GM12878 (cell line): ENCODE results near the gene CTIF. TPM values are rescaled to one million over a fixed set of nuclear protein-coding genes. Genes with fewer than 3 reads are reported as not detected.

Experiments
- ATAC-seq: fragments of 200-7000 bp; cut with Tn5 transposase; 3 replicates; pipeline ENCODE4 v1.9.1; 2020; ENCODE audit warnings: mild to moderate bottlenecking, moderate library complexity
- BruUV-seq: library from RNA; stranded (reverse); fragments of 400-500 nt; replicated peaks from 2 replicates; lab custom pipeline; 2021; lab: Mats Ljungman, UMichigan
- CTCF ChIA-PET: fragments of 300-600 bp; sonication (Branson Sonifier 250); formaldehyde crosslinking; extraction: SDS; loops from one replicate; lab custom pipeline; 2021; ENCODE audit warnings: inconsistent platforms; lab: Yijun Ruan, JAX
- POLR2A ChIA-PET: fragments of 350-600 bp; formaldehyde crosslinking; extraction: SDS; loops from one replicate; lab custom pipeline; 2021; ENCODE audit warnings: inconsistent platforms; lab: Charles Lee
- RAD21 ChIA-PET: fragments of 300-600 bp; sonication (Branson Sonifier 250); formaldehyde crosslinking; loops from one replicate; lab custom pipeline; 2023; ENCODE audit warnings: antibody characterized with exemption; ENCODE audit not compliant: unreplicated experiment; lab: Charles Lee
- SMC1A ChIA-PET: fragments of 300-600 bp; sonication (Branson Sonifier 250); formaldehyde crosslinking; loops from one replicate; lab custom pipeline; 2023; ENCODE audit not compliant: unreplicated experiment, uncharacterized antibody; lab: Charles Lee
- DNase-seq: peaks from one replicate; pipeline ENCODE4 v3.0.0-alpha.2; 2011; ENCODE audit warnings: low read depth, low spot score
- FAIRE-seq: peaks from 3 replicates; lab custom pipeline; 2011; peaks lifted over from hg19 to GRCh38; lab: Jason Lieb, UNC
- H2AFZ ChIP-seq: 2 replicates; pipeline ENCODE4 v1.6.0; 2011; ENCODE audit warnings: low read depth, low read length, control low read depth; ENCODE audit not compliant: control insufficient read depth
- H3K27ac ChIP-seq: 2 replicates; pipeline ENCODE4 v1.5.1; 2011; ENCODE audit warnings: control low read depth; ENCODE audit not compliant: control insufficient read depth, insufficient read depth
- H3K27me3 ChIP-seq, 2 experiments: replicated peaks in 1 of 2; 2 replicates each; pipeline versions ENCODE4 v1.6.0 to v1.6.1; 2011; ENCODE audit warnings: low read length in 1 of 2; ENCODE audit not compliant: control insufficient read depth in 2 of 2, insufficient read depth in 2 of 2
- H3K36me3 ChIP-seq, 2 experiments: 2 replicates each; pipeline ENCODE4 v1.5.1; 2011; ENCODE audit warnings: low read length in 1 of 2; ENCODE audit not compliant: control insufficient read depth in 2 of 2, insufficient read depth in 2 of 2
- H3K4me1 ChIP-seq: 2 replicates; pipeline ENCODE4 v1.6.1; 2011; ENCODE audit warnings: mild to moderate bottlenecking, low read length, moderate library complexity, mixed read lengths; ENCODE audit not compliant: control insufficient read depth, insufficient read depth
- H3K4me2 ChIP-seq: 2 replicates; pipeline ENCODE4 v1.6.0; 2011; ENCODE audit warnings: control low read depth; ENCODE audit not compliant: control insufficient read depth, insufficient read depth
- H3K4me3 ChIP-seq: fragments of 200-600 bp; sonication (generic); 2 replicates; pipeline ENCODE4 v1.5.1; 2016
- H3K79me2 ChIP-seq: 2 replicates; pipeline ENCODE4 v1.6.0; 2011; ENCODE audit warnings: low read length; ENCODE audit not compliant: control insufficient read depth, insufficient read depth
- H3K9ac ChIP-seq: 2 replicates; pipeline ENCODE4 v1.8.0; 2011; ENCODE audit warnings: low read length, control low read depth, mixed read lengths; ENCODE audit not compliant: control insufficient read depth, insufficient read depth
- H3K9me3 ChIP-seq: replicated peaks from 3 replicates; pipeline ENCODE4 v1.5.1; 2011; ENCODE audit warnings: mild to moderate bottlenecking, low read length; ENCODE audit not compliant: control insufficient read depth, insufficient read depth
- H4K20me1 ChIP-seq: 2 replicates; pipeline ENCODE4 v1.6.0; 2011; ENCODE audit not compliant: control insufficient read depth, insufficient read depth
- ASH2L ChIP-seq: fragments of 300-600, 200-600 bp; sonication (generic); IDR thresholded peaks from 2 replicates; pipeline ENCODE4 v1.6.1; 2017; ENCODE audit warnings: low read depth, mild to moderate bottlenecking, borderline replicate concordance
- BCL11A ChIP-seq: IDR thresholded peaks from 2 replicates; pipeline ENCODE4 v1.6.1; 2011; ENCODE audit warnings: low read depth, low read length
- CUX1 ChIP-seq: IDR thresholded peaks from 2 replicates; pipeline ENCODE4 v1.6.1; 2012; ENCODE audit warnings: improper control_type of control experiment, low read depth, low read length; ENCODE audit not compliant: insufficient replicate concordance
- IRF5 ChIP-seq: fragments of 450-650 bp; IDR thresholded peaks from 2 replicates; pipeline ENCODE4 v1.6.1; 2017; ENCODE audit warnings: borderline replicate concordance
- PAX8 ChIP-seq: fragments of 450-650 bp; IDR thresholded peaks from 2 replicates; pipeline ENCODE4 v1.6.1; 2017; ENCODE audit warnings: mild to moderate bottlenecking, moderate library complexity
- RAD51 ChIP-seq: fragments of 450-650 bp; IDR thresholded peaks from 2 replicates; pipeline ENCODE4 v1.6.1; 2016; ENCODE audit warnings: moderate library complexity, mild to moderate bottlenecking, inconsistent platforms
- RBBP5 ChIP-seq: fragments of 200-600 bp; sonication (generic); conservative IDR thresholded peaks from 2 replicates; pipeline ENCODE4 v1.6.1; 2016
- SMARCA5 ChIP-seq: fragments of 450-650 bp; IDR thresholded peaks from 2 replicates; pipeline ENCODE4 v1.6.1; 2017; ENCODE audit warnings: mild to moderate bottlenecking
- STAT3 ChIP-seq: IDR thresholded peaks from 2 replicates; pipeline ENCODE4 v1.6.1; 2011; ENCODE audit warnings: low read depth, low read length, improper control_type of control experiment
- WRNIP1 ChIP-seq: IDR thresholded peaks from 2 replicates; pipeline ENCODE4 v1.6.1; 2011; ENCODE audit warnings: low read depth, low read length, improper control_type of control experiment, borderline replicate concordance
- YY1 ChIP-seq: IDR thresholded peaks from 2 replicates; pipeline ENCODE4 v1.6.1; 2011; ENCODE audit warnings: low read depth, mild to moderate bottlenecking, low read length
- ZBED1 ChIP-seq: IDR thresholded peaks from 2 replicates; pipeline ENCODE4 v1.6.1; 2016; ENCODE audit warnings: borderline replicate concordance
- WGBS: methylation state at CpG from one replicate; pipeline ENCODE4 v1.1.6; 2016; ENCODE audit warnings: low lambda C conversion rate; ENCODE audit not compliant: insufficient replicate concordance, insufficient coverage; ENCODE audit errors: missing lambda C conversion rate; 5-methylcytosine and 5-hydroxymethylcytosine counted together
- in situ Hi-C: fragments of 300-500 bp; cut with MboI; formaldehyde crosslinking; loops from 9 replicates; pipeline ENCODE4 v1.14.3; 2018; ENCODE audit warnings: mixed read lengths
- intact Hi-C: fragments of 100-400 bp; cut with micrococcal nuclease; formaldehyde crosslinking; loops from one replicate; pipeline ENCODE4 v1.14.2; 2022; ENCODE audit not compliant: unreplicated experiment
- polyA plus RNA-seq, 11 experiments: library from polyadenylated mRNA; depleted of rRNA in 4 of 11; unstranded in 6 of 11; stranded (reverse) in 5 of 11; fragments of >200 nt; fragmentation: Nextera tagmentation in 4 of 11; fragmentation: Illumina TruSeq in 1 of 11; extraction: Ambion mirVana in 4 of 11; extraction: Trizol in 1 of 11; gene quantifications; 1 replicate in 1 of 11; 2 replicates in 10 of 11; pipeline versions ENCODE4 v1.2.1 to v1.2.3, GENCODE V29; 2011 to 2016; ENCODE audit warnings: inconsistent platforms in 2 of 11, missing spikeins in 2 of 11, low read depth in 1 of 11
- total RNA-seq, 4 experiments: library from RNA; depleted of rRNA in 3 of 4; stranded (reverse); fragments of >200 nt in 3 of 4; fragmentation: Illumina TruSeq in 1 of 4; extraction: Trizol in 1 of 4; gene quantifications; 2 replicates each; pipeline versions ENCODE4 v1.2.1 to v1.2.3, GENCODE V29; 2013 to 2021

The CTIF gene
- total and polyA plus RNA-seq, 10 of the 15 experiments (the other 5 are each of a cell fraction or from before 2014, with no cell fraction given), result 0.06 to 11.6 (median 2.5) TPM

GRCh38 chr18:48829443-48830149, 290.8 kb downstream of the CTIF start:
- no peaks in the 10 kb centered on the region for H3K27me3 ChIP-seq
- CTCF ChIA-PET, result interaction anchor here (1.0 to 5.8 kb wide), 6 partner anchors 8 to 52 kb away, joined by 3 to 36 read pairs (median 4); no protein-coding TSS in a partner anchor
- H3K9me3 ChIP-seq, result no peaks in the 10 kb centered on the region
- no peak for ATAC-seq
- H3K4me1 ChIP-seq, result peaks cover 32% of the 10 kb centered on the region
- POLR2A ChIA-PET, result interaction anchor here (0.8 to 6.3 kb wide), 8 partner anchors 9 to 92 kb away, joined by 3 to 63 read pairs (median 4); no protein-coding TSS in a partner anchor
- no peak overlapping the region for H2AFZ ChIP-seq
- no peak for DNase-seq
- no peak overlapping the region for H3K9ac ChIP-seq
- no peaks in the 10 kb centered on the region for H3K36me3 ChIP-seq
- no peak overlapping the region for H3K27ac ChIP-seq
- no peak for FAIRE-seq
- 95% methylated on average over 13 of the region's 13 CpGs for WGBS
- peaks cover 6% of the 10 kb centered on the region for H3K79me2 ChIP-seq
- RAD21 ChIA-PET, result interaction anchor here (0.7 to 6.8 kb wide), 5 partner anchors 8 to 52 kb away, joined by 4 to 68 read pairs (median 9); no protein-coding TSS in a partner anchor
- no peak overlapping the region for H3K4me2 ChIP-seq
- H4K20me1 ChIP-seq, result no peaks in the 10 kb centered on the region
- H3K4me3 ChIP-seq, result no peak overlapping the region
- SMC1A ChIA-PET, result interaction anchor here (0.8 to 9.9 kb wide), 10 partner anchors 9 to 117 kb away, joined by 3 to 129 read pairs (median 5); no protein-coding TSS in a partner anchor
- intact Hi-C loops (loop anchor here (5.0 kb wide), 3 partner anchors 88 to 117 kb away; no protein-coding TSS in a partner anchor), in situ Hi-C loops (no loop called here)
- TF ChIP-seq CUX1, result no peak
- TF ChIP-seq BCL11A, result no peak
- TF ChIP-seq ZBED1, result no peak
- no peak for TF ChIP-seq YY1
- TF ChIP-seq SMARCA5, result no peak
- TF ChIP-seq PAX8, result no peak
- no peak for TF ChIP-seq RAD51
- TF ChIP-seq WRNIP1, result no peak
- no peak for TF ChIP-seq ASH2L
- TF ChIP-seq IRF5, result no peak
- no peak for TF ChIP-seq STAT3
- no peak for TF ChIP-seq RBBP5
- BruUV-seq, result no TSS peak
